ENCODE results near the gene FHOD3. TPM values are rescaled to one million over a fixed set of nuclear protein-coding genes. Genes with fewer than 3 reads are reported as not detected.

Gene FHOD3
- total and polyA plus RNA-seq, 2 of the 4 experiments (the other 2 are of a cell fraction) = 14.6 to 16.0 TPM

DNA sequence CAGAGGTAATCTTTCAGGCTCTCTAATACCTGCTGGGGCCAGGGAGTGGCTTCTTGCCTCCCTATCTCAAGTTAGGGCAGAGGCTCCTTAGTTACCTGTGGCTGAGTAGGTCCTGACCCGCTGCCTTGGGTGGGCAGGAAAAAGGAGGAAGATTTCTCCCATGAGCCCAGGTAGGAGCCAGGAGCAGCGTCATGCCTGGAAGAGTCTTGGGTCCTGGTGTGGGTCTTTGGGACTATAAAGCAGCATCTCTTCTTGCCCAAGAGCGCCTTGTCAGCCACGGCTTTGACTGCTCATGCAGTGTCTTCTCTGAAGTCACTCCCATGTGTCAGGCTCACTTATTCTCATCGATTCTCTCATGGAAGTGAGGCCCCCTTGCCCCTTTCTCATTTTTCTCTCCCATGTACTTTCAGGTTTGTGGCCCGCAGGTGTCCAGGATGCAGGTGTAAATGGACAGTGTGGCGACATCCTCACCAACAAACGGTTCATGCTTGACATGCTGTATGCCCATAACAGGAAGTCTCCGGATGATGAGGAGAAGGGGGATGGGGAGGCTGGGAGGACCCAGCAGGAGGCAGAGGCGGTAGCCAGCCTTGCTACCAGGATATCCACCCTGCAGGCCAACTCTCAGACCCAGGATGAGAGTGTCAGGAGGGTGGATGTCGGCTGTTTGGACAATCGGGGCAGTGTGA lies 420.1 kb downstream of the FHOD3 start:
- no peaks in the 10 kb centered on the region for H3K27me3 ChIP-seq (ENCODE audit: control insufficient read depth, insufficient read depth, low read length)
- H4K8ac ChIP-seq (ENCODE audit: low read depth in 2 of 2, low read length in 2 of 2) = no peak overlapping the region
- H2BK15ac ChIP-seq (ENCODE audit: low read depth, low read length) = no peak overlapping the region
- POLR2A ChIA-PET (ENCODE audit: unreplicated experiment) = no interaction called here
- no peaks in the 10 kb centered on the region for H4K20me1 ChIP-seq (ENCODE audit: insufficient read depth, low read length)
- no peak overlapping the region for H4K91ac ChIP-seq (ENCODE audit: insufficient read depth, low read depth, low read length)
- WGBS, 2 experiments (ENCODE audit: extremely low coverage in 2 of 2, insufficient read length in 1 of 2) = 100% methylated on average over 6 of the region's 12 CpGs; no CpG with 5 or more reads in 1 of the 2 experiments
- H2BK120ac ChIP-seq (ENCODE audit: low read depth, low read length) = no peak overlapping the region
- no peak overlapping the region for H3K9ac ChIP-seq (ENCODE audit: low read depth, low read length)
- intact Hi-C loops (cut with micrococcal nuclease) = no loop called here
- no peak overlapping the region for H3K23ac ChIP-seq (ENCODE audit: low read depth, low read length)
- no peaks in the 10 kb centered on the region for H3K36me3 ChIP-seq (ENCODE audit: control insufficient read depth, insufficient read depth, low read length)
- TF ChIP-seq, protein P1, sequence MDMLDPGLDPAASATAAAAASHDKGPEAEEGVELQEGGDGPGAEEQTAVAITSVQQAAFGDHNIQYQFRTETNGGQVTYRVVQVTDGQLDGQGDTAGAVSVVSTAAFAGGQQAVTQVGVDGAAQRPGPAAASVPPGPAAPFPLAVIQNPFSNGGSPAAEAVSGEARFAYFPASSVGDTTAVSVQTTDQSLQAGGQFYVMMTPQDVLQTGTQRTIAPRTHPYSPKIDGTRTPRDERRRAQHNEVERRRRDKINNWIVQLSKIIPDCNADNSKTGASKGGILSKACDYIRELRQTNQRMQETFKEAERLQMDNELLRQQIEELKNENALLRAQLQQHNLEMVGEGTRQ (IDR thresholded peaks at IDR 0.05; ENCODE audit: low read depth, low read length) = no peak
- no peak for TF ChIP-seq CTCF (conservative IDR thresholded peaks at IDR 0.05; ENCODE audit: low read depth, low read length)
- TF ChIP-seq NFE2L2 (IDR thresholded peaks at IDR 0.05; ENCODE audit: low read depth, low read length) = no peak
- TF ChIP-seq ELK1 (IDR thresholded peaks at IDR 0.05; ENCODE audit: borderline replicate concordance, low read depth, low read length) = no peak
- no peak for TF ChIP-seq SMC3 (IDR thresholded peaks at IDR 0.05; ENCODE audit: low read depth, low read length)
- no peak for TF ChIP-seq POLR2A (IDR thresholded peaks at IDR 0.05; ENCODE audit: low read depth, low read length)
- TF ChIP-seq MAFK (IDR thresholded peaks at IDR 0.05; ENCODE audit: low read depth, low read length) = no peak
- no peak for TF ChIP-seq BHLHE40 (IDR thresholded peaks at IDR 0.05; ENCODE audit: low read depth, low read length)
- TF ChIP-seq FOS (IDR thresholded peaks at IDR 0.05; ENCODE audit: low read depth, low read length) = no peak
- no peak for TF ChIP-seq MXI1 (IDR thresholded peaks at IDR 0.05; ENCODE audit: borderline replicate concordance, low read depth, low read length)
- TF ChIP-seq RCOR1 (IDR thresholded peaks at IDR 0.05; ENCODE audit: insufficient replicate concordance, low read length) = no peak
- TF ChIP-seq MAZ (IDR thresholded peaks at IDR 0.05; ENCODE audit: borderline replicate concordance, low read depth, low read length) = no peak
- no peak for TF ChIP-seq CHD1 (IDR thresholded peaks at IDR 0.05; ENCODE audit: low read depth, low read length)
- CTCF ChIA-PET = no interaction called here
- no peak overlapping the region for H2AK5ac ChIP-seq (ENCODE audit: low read depth, low read length)
- no peak overlapping the region for H2BK20ac ChIP-seq (ENCODE audit: low read depth, low read length)
- H3K9me1 ChIP-seq (ENCODE audit: insufficient read depth, low read length) = 0 out of 2 replicates have a peak, but pooled peaks cover 2% of the 10 kb centered on the region
- ATAC-seq (ENCODE audit: low read depth) = no peak
- BruUV-seq (replicated peaks) = no TSS peak
- no peak overlapping the region for H3K18ac ChIP-seq (ENCODE audit: low read depth, low read length)
- no peak overlapping the region for H2BK5ac ChIP-seq (ENCODE audit: low read depth, low read length, poor library complexity, severe bottlenecking)
- H2AK9ac ChIP-seq (replicated peaks; ENCODE audit: low read depth, low read length, poor library complexity) = no peak overlapping the region
- in situ Hi-C loops (cut with MboI; ENCODE audit: low sequenced_read_pairs) = no loop called here
- H3K4ac ChIP-seq (ENCODE audit: low read depth, low read length) = no peak overlapping the region
- H3K9me3 ChIP-seq (ENCODE audit: control insufficient read depth, insufficient read depth, low read length) = no peaks in the 10 kb centered on the region
- no peak overlapping the region for H2AFZ ChIP-seq (replicated peaks; ENCODE audit: low read length, poor library complexity)
- H3K14ac ChIP-seq (replicated peaks; ENCODE audit: low read depth, low read length) = no peak overlapping the region
- H3K79me1 ChIP-seq (ENCODE audit: low read depth in 1 of 2, low read length in 2 of 2) = no peaks in the 10 kb centered on the region; a peak in 1 of 4 replicates
- no peak for DNase-seq
- no peak overlapping the region for H3K4me3 ChIP-seq (ENCODE audit: insufficient read depth, low read depth, low read length)
- H3K4me1 ChIP-seq (ENCODE audit: control insufficient read depth, insufficient read depth, low read length) = peaks cover 3% of the 10 kb centered on the region; the same call in 1 of the 2 replicates
- dilution Hi-C loops (cut with HindIII; ENCODE audit: low sequenced_read_pairs, unreplicated experiment) = no loop called here
- H3K56ac ChIP-seq (ENCODE audit: extremely low read depth, insufficient read depth, low read length) = no peak overlapping the region
- no peak overlapping the region for H4K5ac ChIP-seq (ENCODE audit: low read depth, low read length)
- no peak overlapping the region for H3K27ac ChIP-seq (ENCODE audit: insufficient read depth, low read length)
- H3K4me2 ChIP-seq (ENCODE audit: low read depth, low read length) = no peak overlapping the region

Data from IMR-90 (cell line).